Esophagus muscularis mucosa (tissue), 4 donors: Measurements from ENCODE around the gene TUSC2.

Experiments
- EP300 ChIP-seq: sonication (generic); formaldehyde crosslinking; IDR thresholded peaks from one replicate; pipeline ENCODE4 v1.6.1; 2017; ENCODE audit warnings: antibody characterized with exemption
- POLR2A ChIP-seq: fragments of 450-650 bp; IDR thresholded peaks from one replicate; pipeline ENCODE4 v1.6.1; 2017; ENCODE audit warnings: antibody characterized with exemption, moderate library complexity, mild to moderate bottlenecking, low read depth
- POLR2AphosphoS5 ChIP-seq, 2 donors: sonication (generic); formaldehyde crosslinking; IDR thresholded peaks; one replicate each; pipeline ENCODE4 v1.6.1; 2017; ENCODE audit warnings: antibody characterized with exemption in 2 of 2
- TF ChIP-seq, protein P1 (sequence below), 3 experiments: fragments of 200-600 bp in 2 of 3; fragments of 450-650 bp in 1 of 3; sonication (generic) in 2 of 3; IDR thresholded peaks; one replicate each; pipeline ENCODE4 v1.5.1; 2017 to 2019; ENCODE audit warnings: antibody characterized with exemption in 3 of 3, mild to moderate bottlenecking in 2 of 3, moderate library complexity in 1 of 3

- TF ChIP-seq, protein P1, sequence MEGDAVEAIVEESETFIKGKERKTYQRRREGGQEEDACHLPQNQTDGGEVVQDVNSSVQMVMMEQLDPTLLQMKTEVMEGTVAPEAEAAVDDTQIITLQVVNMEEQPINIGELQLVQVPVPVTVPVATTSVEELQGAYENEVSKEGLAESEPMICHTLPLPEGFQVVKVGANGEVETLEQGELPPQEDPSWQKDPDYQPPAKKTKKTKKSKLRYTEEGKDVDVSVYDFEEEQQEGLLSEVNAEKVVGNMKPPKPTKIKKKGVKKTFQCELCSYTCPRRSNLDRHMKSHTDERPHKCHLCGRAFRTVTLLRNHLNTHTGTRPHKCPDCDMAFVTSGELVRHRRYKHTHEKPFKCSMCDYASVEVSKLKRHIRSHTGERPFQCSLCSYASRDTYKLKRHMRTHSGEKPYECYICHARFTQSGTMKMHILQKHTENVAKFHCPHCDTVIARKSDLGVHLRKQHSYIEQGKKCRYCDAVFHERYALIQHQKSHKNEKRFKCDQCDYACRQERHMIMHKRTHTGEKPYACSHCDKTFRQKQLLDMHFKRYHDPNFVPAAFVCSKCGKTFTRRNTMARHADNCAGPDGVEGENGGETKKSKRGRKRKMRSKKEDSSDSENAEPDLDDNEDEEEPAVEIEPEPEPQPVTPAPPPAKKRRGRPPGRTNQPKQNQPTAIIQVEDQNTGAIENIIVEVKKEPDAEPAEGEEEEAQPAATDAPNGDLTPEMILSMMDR (IDR thresholded peaks at IDR 0.05) = no peak
- TF ChIP-seq EP300 = no peak
- no peak for TF ChIP-seq POLR2AphosphoS5 (IDR thresholded peaks at IDR 0.05)
- TF ChIP-seq POLR2A = no peak
Measured at GRCh38 chr3:50278880-50279224, 49.2 kb downstream of the TUSC2 start, which contains the start of gene LSMEM2.
